Activated CD4-positive, alpha-beta T cell treated with anti-CD3 and anti-CD28 coated beads for 1 hour (primary cell): ENCODE results near the gene GCNA.
"Not testable (repeated sequence)": the region's sequence is repeated elsewhere in the genome, so short reads cannot be mapped to it uniquely, and the experiment has no call there.

ENCODE experiments used
- DNase-seq: peaks from one replicate; pipeline ENCODE4 v3.0.0-alpha.2; 2020

Gene GCNA

DNA sequence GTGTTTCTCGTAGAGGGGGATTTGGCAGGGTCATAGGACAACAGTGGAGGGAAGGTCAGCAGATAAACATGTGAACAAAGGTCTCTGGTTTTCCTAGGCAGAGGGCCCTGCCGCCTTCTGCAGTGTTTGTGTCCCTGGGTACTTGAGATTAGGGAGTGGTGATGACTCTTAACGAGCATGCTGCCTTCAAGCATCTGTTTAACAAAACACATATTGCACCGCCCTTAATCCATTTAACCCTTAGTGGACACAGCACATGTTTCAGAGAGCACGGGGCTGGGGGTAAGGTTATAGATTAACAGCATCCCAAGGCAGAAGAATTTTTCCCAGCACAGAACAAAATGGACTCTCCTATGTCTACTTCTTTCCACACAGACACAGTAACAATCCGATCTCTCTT is 66.2 kb downstream of the GCNA start:
- not testable (repeated sequence) for DNase-seq

GRCh38 chrX:71650333-71650969 is 72.2 kb downstream of the GCNA start:
- no peak for DNase-seq

DNA sequence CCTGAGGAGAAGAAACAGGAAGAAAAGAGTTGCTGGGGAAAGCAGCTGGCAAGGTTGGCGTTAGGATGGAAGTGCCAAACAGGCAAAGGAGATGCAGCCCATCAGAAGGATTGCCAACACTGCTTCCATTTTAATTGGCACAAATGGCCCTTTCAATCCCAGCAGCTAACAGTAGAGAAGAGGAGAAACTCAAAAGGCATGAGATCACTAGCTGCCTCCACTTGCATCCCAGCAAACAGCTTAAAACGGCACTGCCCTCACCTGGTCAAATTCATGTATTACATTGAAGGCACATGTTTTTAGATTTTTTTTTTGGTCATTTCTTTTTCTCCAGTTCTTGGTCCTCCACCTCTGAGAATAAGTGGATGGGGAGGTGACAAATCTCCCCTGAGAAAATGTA is 74.2 kb downstream of the GCNA start:
- DNase-seq, result no peak

GRCh38 chrX:71653344-71653743 is 75.1 kb downstream of the GCNA start:
- DNase-seq, result no peak

GRCh38 chrX:71657267-71657666 is 79.0 kb downstream of the GCNA start:
- no peak for DNase-seq

DNA sequence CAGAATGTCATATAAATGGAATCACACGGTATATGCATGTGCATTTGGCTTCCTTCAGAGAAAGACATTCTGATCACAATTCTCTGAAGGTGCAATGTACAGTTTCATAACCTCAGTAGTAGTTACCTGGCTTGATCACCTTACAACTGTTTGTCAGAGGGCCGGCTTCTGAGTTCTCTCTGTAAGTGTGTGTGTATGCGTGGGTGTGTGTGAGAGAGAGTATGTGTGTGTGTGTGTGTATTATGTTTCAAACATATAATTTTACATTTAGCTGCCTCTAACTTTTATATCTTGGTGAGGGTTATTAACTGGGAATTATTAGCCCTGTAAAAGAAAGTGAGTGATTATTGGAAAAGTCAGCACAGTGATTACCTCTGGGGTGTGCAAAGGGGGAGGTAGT is 81.1 kb downstream of the GCNA start:
- no peak for DNase-seq

- DNase-seq, result no peak
Observed at GRCh38 chrX:71659959-71660358, 81.7 kb downstream of the GCNA start.

DNA sequence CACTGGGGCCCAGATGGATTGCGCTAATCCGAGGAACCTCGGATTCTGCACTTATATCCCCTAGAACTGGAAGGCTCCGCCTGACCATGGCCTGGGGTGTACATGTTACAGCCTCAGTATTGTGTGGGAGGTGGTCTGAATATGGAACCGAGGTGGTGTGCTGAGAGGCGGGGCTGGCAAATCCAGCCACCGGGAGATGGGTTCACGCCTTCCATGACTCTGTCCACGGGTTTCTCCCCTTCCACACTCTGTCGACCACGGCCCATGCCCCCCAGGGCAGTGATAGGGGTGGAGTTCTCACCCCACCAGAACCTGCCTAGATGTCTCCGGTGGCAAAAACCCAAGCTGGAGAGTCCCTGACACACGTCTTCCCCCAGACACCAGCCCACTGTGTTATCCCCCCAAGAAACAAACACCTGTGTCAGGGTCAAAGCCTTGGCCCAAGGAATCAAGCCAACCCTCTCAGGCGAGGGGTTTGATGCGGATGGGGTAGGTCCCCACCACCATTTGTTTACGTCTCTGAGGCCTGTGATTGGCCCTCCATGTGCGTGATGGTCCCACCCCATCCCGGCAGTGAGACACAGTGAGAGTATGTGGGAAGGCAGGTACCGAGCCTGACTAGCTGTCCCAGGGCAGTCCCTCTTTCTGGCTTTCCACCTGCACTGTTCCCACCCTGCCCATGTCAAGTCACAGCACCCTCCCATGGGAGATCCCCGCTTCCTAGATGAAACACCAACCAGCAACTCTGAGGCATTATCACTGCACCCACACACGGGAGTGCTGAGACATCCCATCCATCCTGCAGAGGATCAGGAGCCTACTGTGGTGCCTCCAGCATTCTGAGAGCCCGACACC is 82.6 kb downstream of the GCNA start:
- no peak for DNase-seq

- no peak for DNase-seq
Observed at GRCh38 chrX:71661919-71662318, 83.7 kb downstream of the GCNA start.

GRCh38 chrX:71662654-71663053 is 84.4 kb downstream of the GCNA start:
- DNase-seq, result not testable (repeated sequence)
